PC-9 (cell line): ENCODE results near the gene HBP1. TPM values are rescaled to one million over a fixed set of nuclear protein-coding genes. Genes with fewer than 3 reads are reported as not detected.
"Not testable (repeated sequence)": the region's sequence is repeated elsewhere in the genome, so short reads cannot be mapped to it uniquely, and the experiment has no call there.

Source experiments
- BruUV-seq: library from RNA; stranded (reverse); fragments of 400-500 nt; replicated peaks from 2 replicates; lab custom pipeline; 2021; lab: Mats Ljungman, UMichigan
- CTCF ChIA-PET: fragments of 300-600 bp; sonication (Branson Sonifier 250); formaldehyde crosslinking; loops from one replicate; lab custom pipeline; 2022; ENCODE audit warnings: antibody characterized with exemption; lab: Charles Lee
- POLR2A ChIA-PET: fragments of 300-600 bp; sonication (Branson Sonifier 250); formaldehyde crosslinking; loops from one replicate; lab custom pipeline; 2022; ENCODE audit warnings: antibody characterized with exemption; ENCODE audit not compliant: unreplicated experiment; lab: Charles Lee
- DNase-seq, 2 experiments: peaks; one replicate each; pipeline versions ENCODE4 v3.0.0 to v3.0.0-alpha.2; 2015 to 2022; ENCODE audit warnings: mixed read lengths in 1 of 2
- H2AFZ ChIP-seq: fragments of 200-600 bp; sonication (generic); 2 replicates; pipeline ENCODE4 v1.8.1; 2017; ENCODE audit warnings: antibody characterized with exemption
- H3F3A ChIP-seq: fragments of 200-600 bp; sonication (generic); 2 replicates; pipeline ENCODE4 v1.8.1; 2017; ENCODE audit warnings: antibody characterized with exemption, mild to moderate bottlenecking, low read depth; ENCODE audit not compliant: insufficient read depth
- H3K27ac ChIP-seq: fragments of 200-600 bp; sonication (generic); 2 replicates; pipeline ENCODE4 v1.6.1; 2016; ENCODE audit warnings: mixed run types
- H3K27me3 ChIP-seq: fragments of 200-600 bp; sonication (generic); 2 replicates; pipeline ENCODE4 v1.6.1; 2016; ENCODE audit warnings: low read depth, mixed run types; ENCODE audit not compliant: insufficient read depth
- H3K36me3 ChIP-seq: fragments of 200-600 bp; sonication (generic); 2 replicates; pipeline ENCODE4 v1.6.1; 2016; ENCODE audit warnings: low read depth, mixed run types
- H3K4me1 ChIP-seq: fragments of 200-600 bp; sonication (generic); replicated peaks from 2 replicates; pipeline ENCODE4 v1.6.1; 2016; ENCODE audit warnings: mixed run types; ENCODE audit not compliant: insufficient read depth
- H3K4me2 ChIP-seq: fragments of 200-600 bp; sonication (generic); 2 replicates; pipeline ENCODE4 v1.6.1; 2017; ENCODE audit warnings: mixed run types
- H3K4me3 ChIP-seq: fragments of 200-600 bp; sonication (generic); 2 replicates; pipeline ENCODE4 v1.6.1; 2016; ENCODE audit warnings: mixed run types
- H3K79me2 ChIP-seq: fragments of 200-600 bp; sonication (generic); 2 replicates; pipeline ENCODE4 v1.6.1; 2017; ENCODE audit warnings: low read depth, mixed run types
- H3K9me2 ChIP-seq: fragments of 200-600 bp; sonication (generic); 2 replicates; pipeline ENCODE4 v1.8.1; 2017; ENCODE audit warnings: mild to moderate bottlenecking; ENCODE audit not compliant: insufficient read depth
- H3K9me3 ChIP-seq: fragments of 200-600 bp; sonication (generic); 2 replicates; pipeline ENCODE4 v1.8.1; 2016; ENCODE audit warnings: low read depth; ENCODE audit not compliant: insufficient read depth
- H4K20me1 ChIP-seq: fragments of 200-600 bp; sonication (generic); 2 replicates; pipeline ENCODE4 v1.8.1; 2017; ENCODE audit not compliant: insufficient read depth
- EZH2 ChIP-seq: fragments of 200-600 bp; sonication (generic); IDR thresholded peaks from 2 replicates; pipeline ENCODE4 v1.8.0; 2017; ENCODE audit warnings: antibody characterized with exemption, low read depth
- intact Hi-C: fragments of 100-400 bp; cut with micrococcal nuclease; formaldehyde crosslinking; loops from one replicate; pipeline ENCODE4 v1.10.0; 2022; ENCODE audit not compliant: unreplicated experiment
- total RNA-seq: library from RNA; stranded (reverse); gene quantifications from 2 replicates; pipeline ENCODE4 v1.2.3, GENCODE V29; 2021
- TF ChIP-seq, protein P1 (sequence below): fragments of 200-600 bp; sonication (generic); conservative IDR thresholded peaks from 2 replicates; pipeline ENCODE4 v1.6.1; 2017; ENCODE audit warnings: mixed run types, antibody characterized with exemption, mild to moderate bottlenecking, moderate library complexity

HBP1 gene
- total RNA-seq, 1 experiment from 2014 or later: 60.0 TPM

- CTCF ChIA-PET: interaction anchor here (0.5 kb wide), 1 partner anchor 187 kb away, joined by 4 read pairs; no protein-coding TSS in a partner anchor
- TF ChIP-seq, protein P1, sequence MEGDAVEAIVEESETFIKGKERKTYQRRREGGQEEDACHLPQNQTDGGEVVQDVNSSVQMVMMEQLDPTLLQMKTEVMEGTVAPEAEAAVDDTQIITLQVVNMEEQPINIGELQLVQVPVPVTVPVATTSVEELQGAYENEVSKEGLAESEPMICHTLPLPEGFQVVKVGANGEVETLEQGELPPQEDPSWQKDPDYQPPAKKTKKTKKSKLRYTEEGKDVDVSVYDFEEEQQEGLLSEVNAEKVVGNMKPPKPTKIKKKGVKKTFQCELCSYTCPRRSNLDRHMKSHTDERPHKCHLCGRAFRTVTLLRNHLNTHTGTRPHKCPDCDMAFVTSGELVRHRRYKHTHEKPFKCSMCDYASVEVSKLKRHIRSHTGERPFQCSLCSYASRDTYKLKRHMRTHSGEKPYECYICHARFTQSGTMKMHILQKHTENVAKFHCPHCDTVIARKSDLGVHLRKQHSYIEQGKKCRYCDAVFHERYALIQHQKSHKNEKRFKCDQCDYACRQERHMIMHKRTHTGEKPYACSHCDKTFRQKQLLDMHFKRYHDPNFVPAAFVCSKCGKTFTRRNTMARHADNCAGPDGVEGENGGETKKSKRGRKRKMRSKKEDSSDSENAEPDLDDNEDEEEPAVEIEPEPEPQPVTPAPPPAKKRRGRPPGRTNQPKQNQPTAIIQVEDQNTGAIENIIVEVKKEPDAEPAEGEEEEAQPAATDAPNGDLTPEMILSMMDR: no peak
- no peak for TF ChIP-seq EZH2
- no peaks in the 10 kb centered on the region for H3K27me3 ChIP-seq
These were observed 35.4 kb upstream of the HBP1 start for GRCh38 chr7:107133396-107133795.

DNA sequence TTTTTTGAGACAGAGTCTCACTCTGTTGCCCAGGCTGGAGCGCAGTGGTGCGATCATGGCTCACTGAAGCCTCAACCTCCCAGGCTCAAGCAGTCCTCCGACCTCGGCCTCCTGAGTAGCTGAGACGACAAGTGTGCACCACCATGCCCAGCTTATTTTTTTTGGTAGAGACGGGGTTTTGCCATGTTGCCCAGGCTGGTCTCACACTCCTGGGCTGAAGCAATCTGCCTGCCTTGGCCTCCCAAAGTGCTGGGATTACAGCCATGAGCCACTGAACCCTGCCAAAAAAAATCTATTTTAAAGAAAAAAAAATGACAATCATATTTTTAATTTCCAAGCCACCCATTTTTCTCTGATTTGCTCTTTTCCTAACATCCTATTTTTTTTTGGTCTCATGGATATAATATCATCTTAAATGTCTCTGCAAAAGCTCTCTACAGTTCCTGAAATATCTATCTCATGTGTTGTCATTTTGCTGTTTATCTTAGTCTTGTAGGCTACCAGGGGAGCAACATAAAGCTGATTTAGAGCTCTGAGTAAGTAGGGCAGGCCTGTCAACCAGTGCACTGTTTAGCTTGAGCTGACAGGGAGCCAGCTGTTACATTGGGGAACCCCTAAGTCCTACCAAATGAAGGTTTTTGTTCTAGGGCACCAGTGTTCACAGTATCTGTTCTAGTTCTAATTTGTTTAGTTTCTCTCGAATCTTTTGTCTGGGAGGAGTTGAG, 29.9 kb upstream of the HBP1 start:
- CTCF ChIA-PET: no interaction called here
- Histone ChIP-seq H3K79me2 (no peaks in the 10 kb centered on the region), H3K4me2 (no peak overlapping the region), H3K27ac (no peak overlapping the region), H2AFZ (no peak overlapping the region), H3K9me2 (no peaks in the 10 kb centered on the region), H3K36me3 (no peaks in the 10 kb centered on the region), H3F3A (no peaks in the 10 kb centered on the region), H3K9me3 (no peaks in the 10 kb centered on the region), H3K4me1 (no peaks in the 10 kb centered on the region), H3K4me3 (no peak overlapping the region), H4K20me1 (no peaks in the 10 kb centered on the region), H3K27me3 (no peaks in the 10 kb centered on the region)
- intact Hi-C loops: no loop called here
- TF ChIP-seq EZH2: no peak
- TF ChIP-seq, protein P1: no peak
- no peak for DNase-seq
- no TSS peak for BruUV-seq
- POLR2A ChIA-PET: no interaction called here

More at GRCh38 chr7:107133396-107133795, 35.4 kb upstream of the HBP1 start:
- H3K4me3 ChIP-seq: no peak overlapping the region
- no peaks in the 10 kb centered on the region for H3K9me2 ChIP-seq
- intact Hi-C loops: no loop called here
- no peak overlapping the region for H3K4me2 ChIP-seq
- H3K9me3 ChIP-seq: no peaks in the 10 kb centered on the region
- POLR2A ChIA-PET: no interaction called here
- H4K20me1 ChIP-seq: no peaks in the 10 kb centered on the region
- H3K27ac ChIP-seq: no peak overlapping the region
- no peak overlapping the region for H2AFZ ChIP-seq
- BruUV-seq: no TSS peak
- H3F3A ChIP-seq: no peaks in the 10 kb centered on the region
- H3K4me1 ChIP-seq: no peaks in the 10 kb centered on the region
- H3K79me2 ChIP-seq: no peaks in the 10 kb centered on the region
- no peaks in the 10 kb centered on the region for H3K36me3 ChIP-seq
- DNase-seq: no peak

- H3K27me3 ChIP-seq, H3F3A ChIP-seq, CTCF ChIA-PET, H3K36me3 ChIP-seq, H2AFZ ChIP-seq, H3K4me3 ChIP-seq, POLR2A ChIA-PET, H3K9me2 ChIP-seq, H3K27ac ChIP-seq, DNase-seq, BruUV-seq, intact Hi-C loops, H4K20me1 ChIP-seq, H3K4me2 ChIP-seq, H3K79me2 ChIP-seq, H3K4me1 ChIP-seq, H3K9me3 ChIP-seq: not testable (repeated sequence)
These were observed 24.9 kb upstream of the HBP1 start for GRCh38 chr7:107143875-107144274.
